CD4-positive, alpha-beta T cell (primary cell): ENCODE results near the gene GRID1. TPM values are rescaled to one million over a fixed set of nuclear protein-coding genes. Genes with fewer than 3 reads are reported as not detected.

Experiments
- ATAC-seq: fragments of 200-7000 bp; cut with Tn5 transposase; one replicate; pipeline ENCODE4 v1.10.0; 2022; ENCODE audit warnings: mild to moderate bottlenecking; ENCODE audit not compliant: poor library complexity
- CTCF ChIA-PET: fragments of 350-600 bp; sonication (Branson Sonifier 250); formaldehyde crosslinking; loops from one replicate; lab custom pipeline; 2021; ENCODE audit warnings: antibody characterized with exemption, inconsistent platforms; lab: Charles Lee
- POLR2A ChIA-PET: fragments of 350-600 bp; sonication (Branson Sonifier 250); formaldehyde crosslinking; loops from one replicate; lab custom pipeline; 2021; ENCODE audit warnings: antibody characterized with exemption, inconsistent platforms; lab: Charles Lee
- DNase-seq, 14 experiments: peaks; one replicate each; pipeline ENCODE4 v3.0.0-alpha.2; 2013 to 2020; ENCODE audit warnings: mixed read lengths in 2 of 14
- H3K27ac ChIP-seq, 2 donors: one replicate each; pipeline versions ENCODE4 v1.5.1 to v1.7.0; 2013; ENCODE audit warnings: low read length in 2 of 2, low read depth in 1 of 2, mild to moderate bottlenecking in 1 of 2
- H3K27me3 ChIP-seq, 2 experiments: 1 replicate in 1 of 2; 2 replicates in 1 of 2; pipeline versions ENCODE4 v1.6.1 to v1.7.0; 2013; ENCODE audit warnings: low read length in 2 of 2, control low read depth in 1 of 2, mild to moderate bottlenecking in 1 of 2, moderate library complexity in 1 of 2; ENCODE audit not compliant: insufficient read depth in 2 of 2, control insufficient read depth in 1 of 2
- H3K36me3 ChIP-seq: one replicate; pipeline ENCODE4 v1.6.1; 2013; ENCODE audit warnings: low read length, control low read depth; ENCODE audit not compliant: insufficient read depth
- H3K4me1 ChIP-seq: one replicate; pipeline ENCODE4 v1.6.1; 2013; ENCODE audit warnings: low read length, control low read depth; ENCODE audit not compliant: insufficient read depth
- H3K4me3 ChIP-seq: one replicate; pipeline ENCODE4 v1.5.1; 2013; ENCODE audit warnings: mild to moderate bottlenecking, low read length, moderate library complexity
- H3K9me3 ChIP-seq, 2 experiments: 1 replicate in 1 of 2; 2 replicates in 1 of 2; pipeline versions ENCODE4 v1.6.1 to v1.7.0; 2013; ENCODE audit warnings: low read length in 2 of 2, mild to moderate bottlenecking in 2 of 2, control low read depth in 1 of 2, moderate library complexity in 1 of 2; ENCODE audit not compliant: control insufficient read depth in 1 of 2, insufficient read depth in 1 of 2
- H3K27ac Mint-ChIP-seq: one replicate; pipeline ENCODE4 v1.8.0; 2020; ENCODE audit warnings: mixed read lengths
- H3K27me3 Mint-ChIP-seq: one replicate; pipeline ENCODE4 v1.8.0; 2021; ENCODE audit warnings: mixed read lengths
- H3K36me3 Mint-ChIP-seq: one replicate; pipeline ENCODE4 v1.8.0; 2021; ENCODE audit warnings: low read depth, mixed read lengths
- H3K4me1 Mint-ChIP-seq: one replicate; pipeline ENCODE4 v1.8.0; 2021; ENCODE audit warnings: low read depth, mixed read lengths
- H3K4me3 Mint-ChIP-seq: one replicate; pipeline ENCODE4 v1.8.0; 2020; ENCODE audit warnings: mild to moderate bottlenecking, mixed read lengths
- H3K9me3 Mint-ChIP-seq: one replicate; pipeline ENCODE4 v1.8.0; 2020; ENCODE audit warnings: mixed read lengths
- intact Hi-C, 2 experiments: fragments of 100-400 bp; cut with DNase I in 1 of 2; cut with micrococcal nuclease in 1 of 2; formaldehyde crosslinking; loops; one replicate each; pipeline versions ENCODE4 v1.15.1 to v1.9.0; 2023 to 2025; cut with DNase I, micrococcal nuclease
- total RNA-seq, 174 experiments: library from RNA in 2 of 174; stranded (reverse) in 2 of 174; gene quantifications; one replicate each; pipeline ENCODE4 v1.2.3 and lab custom pipeline; 2021 to 2026
- TF ChIP-seq, protein P1 (sequence below): fragments of 200-600 bp; IDR thresholded peaks from one replicate; pipeline ENCODE4 v1.8.0; 2022; ENCODE audit warnings: antibody characterized with exemption, mild to moderate bottlenecking

The GRID1 gene
- total RNA-seq, 2 experiments from 2014 or later = not detected

DNA sequence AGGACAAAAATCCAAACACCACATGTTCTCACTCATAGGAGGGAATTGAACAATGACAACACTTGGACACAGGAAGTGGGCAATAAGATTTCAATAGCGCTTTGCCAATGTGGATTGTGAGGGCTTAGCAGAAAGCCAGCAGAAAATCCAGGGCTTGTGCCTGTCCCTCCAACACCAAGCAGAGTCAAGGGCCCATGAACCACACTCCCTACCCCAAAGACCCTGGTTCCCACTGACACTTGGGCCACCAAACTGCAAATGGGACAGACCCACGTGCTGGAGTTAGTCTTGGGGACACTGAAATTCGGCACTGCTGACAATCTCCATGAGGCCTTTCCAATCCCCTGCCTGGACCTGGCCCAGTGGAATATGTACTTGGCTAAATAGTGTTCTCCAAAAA is 67.0 kb downstream of the GRID1 start:
- H3K27ac Mint-ChIP-seq = no peak overlapping the region
- Histone ChIP-seq H3K27ac (no peak overlapping the region), H3K36me3 (no peaks in the 10 kb centered on the region), H3K4me1 (no peaks in the 10 kb centered on the region), H3K9me3 (no peaks in the 10 kb centered on the region), H3K4me3 (no peak overlapping the region), H3K27me3 (peaks cover 0 to 8% of the 10 kb centered on the region in 2 experiments)
- H3K4me3 Mint-ChIP-seq = no peak overlapping the region
- POLR2A ChIA-PET = no interaction called here
- CTCF ChIA-PET = no interaction called here
- DNase-seq (no peak), ATAC-seq (no peak)
- peaks cover 5% of the 10 kb centered on the region for H3K27me3 Mint-ChIP-seq
- no peaks in the 10 kb centered on the region for H3K4me1 Mint-ChIP-seq
- no peaks in the 10 kb centered on the region for H3K36me3 Mint-ChIP-seq
- TF ChIP-seq, protein P1, sequence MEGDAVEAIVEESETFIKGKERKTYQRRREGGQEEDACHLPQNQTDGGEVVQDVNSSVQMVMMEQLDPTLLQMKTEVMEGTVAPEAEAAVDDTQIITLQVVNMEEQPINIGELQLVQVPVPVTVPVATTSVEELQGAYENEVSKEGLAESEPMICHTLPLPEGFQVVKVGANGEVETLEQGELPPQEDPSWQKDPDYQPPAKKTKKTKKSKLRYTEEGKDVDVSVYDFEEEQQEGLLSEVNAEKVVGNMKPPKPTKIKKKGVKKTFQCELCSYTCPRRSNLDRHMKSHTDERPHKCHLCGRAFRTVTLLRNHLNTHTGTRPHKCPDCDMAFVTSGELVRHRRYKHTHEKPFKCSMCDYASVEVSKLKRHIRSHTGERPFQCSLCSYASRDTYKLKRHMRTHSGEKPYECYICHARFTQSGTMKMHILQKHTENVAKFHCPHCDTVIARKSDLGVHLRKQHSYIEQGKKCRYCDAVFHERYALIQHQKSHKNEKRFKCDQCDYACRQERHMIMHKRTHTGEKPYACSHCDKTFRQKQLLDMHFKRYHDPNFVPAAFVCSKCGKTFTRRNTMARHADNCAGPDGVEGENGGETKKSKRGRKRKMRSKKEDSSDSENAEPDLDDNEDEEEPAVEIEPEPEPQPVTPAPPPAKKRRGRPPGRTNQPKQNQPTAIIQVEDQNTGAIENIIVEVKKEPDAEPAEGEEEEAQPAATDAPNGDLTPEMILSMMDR = no peak
- intact Hi-C loops = no loop called here
- no peaks in the 10 kb centered on the region for H3K9me3 Mint-ChIP-seq

DNA sequence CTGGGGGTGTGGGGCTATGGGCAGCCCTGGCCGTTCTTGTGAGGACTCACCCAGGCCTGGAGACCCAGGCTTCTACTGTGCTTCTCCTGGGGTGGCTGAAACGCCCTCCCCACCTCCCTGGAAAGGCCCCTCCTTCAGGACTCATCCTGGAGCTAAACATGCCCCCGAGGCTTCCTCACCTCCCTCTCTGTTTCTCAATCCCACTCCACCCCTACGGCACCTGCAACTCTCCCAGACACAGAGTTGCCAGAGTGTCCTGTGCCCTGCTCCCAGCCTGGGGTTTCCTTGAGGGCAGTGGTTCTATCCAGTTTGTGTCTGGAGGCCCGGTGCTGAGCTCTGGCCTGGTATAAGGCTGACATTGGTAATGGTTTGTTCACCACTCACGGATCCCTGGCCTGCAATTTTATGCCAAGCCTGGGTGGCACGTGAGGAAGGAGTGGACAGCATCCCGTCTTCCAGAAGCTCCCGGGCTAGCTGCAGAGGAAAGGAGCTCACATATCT is 68.0 kb downstream of the GRID1 start:
- Mint-ChIP-seq H3K4me1 (no peaks in the 10 kb centered on the region), H3K9me3 (no peaks in the 10 kb centered on the region), H3K36me3 (no peaks in the 10 kb centered on the region), H3K27me3 (peaks cover 5% of the 10 kb centered on the region), H3K4me3 (no peak overlapping the region), H3K27ac (no peak overlapping the region)
- no peaks in the 10 kb centered on the region for H3K9me3 ChIP-seq
- intact Hi-C loops = no loop called here
- TF ChIP-seq, protein P1 = no peak
- H3K4me3 ChIP-seq = no peak overlapping the region
- no peaks in the 10 kb centered on the region for H3K4me1 ChIP-seq
- DNase-seq (no peak), ATAC-seq (no peak)
- H3K27ac ChIP-seq = no peak overlapping the region
- POLR2A ChIA-PET = no interaction called here
- CTCF ChIA-PET = no interaction called here
- peaks cover 0 to 8% of the 10 kb centered on the region in 2 experiments for H3K27me3 ChIP-seq
- H3K36me3 ChIP-seq = no peaks in the 10 kb centered on the region

DNA sequence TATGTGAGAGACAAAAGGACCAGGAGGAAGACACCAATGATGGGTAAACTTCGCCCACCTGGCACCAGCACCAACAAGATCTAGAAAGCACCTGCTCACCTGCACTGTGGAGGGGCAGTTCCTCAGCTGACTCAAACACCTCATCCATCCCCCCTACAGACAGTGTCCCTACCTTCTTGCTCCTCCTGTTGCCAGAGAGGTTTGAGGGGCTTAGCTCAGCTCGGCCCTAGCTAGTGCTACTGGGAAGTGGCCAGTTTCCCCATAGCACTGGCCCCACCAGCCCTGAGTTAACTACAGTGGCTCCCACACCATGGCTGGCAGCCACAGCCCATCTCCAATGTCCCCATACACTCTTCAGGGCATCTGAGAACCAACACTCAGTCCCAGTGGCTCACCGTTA is 70.8 kb downstream of the GRID1 start:
- ChIA-PET POLR2A (no interaction called here), CTCF (no interaction called here)
- no peak overlapping the region for H3K4me3 ChIP-seq
- no peaks in the 10 kb centered on the region for H3K4me1 ChIP-seq
- H3K9me3 ChIP-seq = peaks cover 0 to 11% of the 10 kb centered on the region in 2 experiments
- Mint-ChIP-seq H3K27me3 (no peaks in the 10 kb centered on the region), H3K27ac (no peak overlapping the region), H3K36me3 (no peaks in the 10 kb centered on the region), H3K4me3 (no peak overlapping the region), H3K9me3 (no peaks in the 10 kb centered on the region), H3K4me1 (no peaks in the 10 kb centered on the region)
- intact Hi-C loops = no loop called here
- ATAC-seq = no peak
- no peak overlapping the region for H3K27ac ChIP-seq
- peaks cover 0 to 8% of the 10 kb centered on the region in 2 experiments for H3K27me3 ChIP-seq
- DNase-seq = no peak
- TF ChIP-seq, protein P1 = no peak
- H3K36me3 ChIP-seq = no peaks in the 10 kb centered on the region
